Stimulated activated CD8-positive, alpha-beta memory T cell treated with anti-CD3 and anti-CD28 coated beads, Interleukin-4, amount 100 ng/mL, for 48 hours (primary cell): Measurements from ENCODE around the gene IL18RAP.

Experiments used
- DNase-seq: peaks from one replicate; pipeline ENCODE4 v3.0.0-alpha.2; 2020

IL18RAP gene

GRCh38 chr2:102423368-102423767 lies 408 bp downstream of the IL18RAP start:
- no peak for DNase-seq

- no peak for DNase-seq
Observed at GRCh38 chr2:102424754-102425153, 1.8 kb downstream of the IL18RAP start.

- no peak for DNase-seq
Observed at GRCh38 chr2:102425441-102426132, 2.6 kb downstream of the IL18RAP start.

GRCh38 chr2:102427249-102427648 lies 4.3 kb downstream of the IL18RAP start:
- DNase-seq: no peak

GRCh38 chr2:102428573-102428972 lies 5.6 kb downstream of the IL18RAP start:
- no peak for DNase-seq

GRCh38 chr2:102432386-102432785 lies 9.4 kb downstream of the IL18RAP start:
- DNase-seq: no peak

GRCh38 chr2:102433973-102434654 lies 11.2 kb downstream of the IL18RAP start:
- DNase-seq: no peak

- DNase-seq: no peak
Observed at GRCh38 chr2:102434655-102435381, 11.9 kb downstream of the IL18RAP start.

GRCh38 chr2:102435741-102436140 lies 12.8 kb downstream of the IL18RAP start:
- DNase-seq: no peak

GRCh38 chr2:102436323-102436722 lies 13.4 kb downstream of the IL18RAP start:
- DNase-seq: peak; percentile 52

- no peak for DNase-seq
Observed at GRCh38 chr2:102437122-102437521, 14.2 kb downstream of the IL18RAP start.

GRCh38 chr2:102438111-102438510 lies 15.2 kb downstream of the IL18RAP start:
- DNase-seq: no peak

- no peak for DNase-seq
Observed at GRCh38 chr2:102438578-102438977, 15.6 kb downstream of the IL18RAP start.

- DNase-seq: no peak
Observed at GRCh38 chr2:102439065-102439695, 16.2 kb downstream of the IL18RAP start.

- DNase-seq: no peak
Observed at GRCh38 chr2:102442967-102443828, 20.2 kb downstream of the IL18RAP start.

- DNase-seq: no peak
Observed at GRCh38 chr2:102444233-102444632, 21.3 kb downstream of the IL18RAP start.

GRCh38 chr2:102446936-102447335 lies 24.0 kb downstream of the IL18RAP start:
- DNase-seq: no peak

- peak; percentile 80 for DNase-seq
Observed at GRCh38 chr2:102449370-102449974, 26.5 kb downstream of the IL18RAP start.

GRCh38 chr2:102451968-102452367 lies 29.0 kb downstream of the IL18RAP start:
- DNase-seq: no peak

GRCh38 chr2:102453501-102453900 lies 30.5 kb downstream of the IL18RAP start:
- no peak for DNase-seq

GRCh38 chr2:102455061-102455670 lies 32.2 kb downstream of the IL18RAP start:
- DNase-seq: no peak

GRCh38 chr2:102460467-102460866 lies 37.5 kb downstream of the IL18RAP start:
- DNase-seq: no peak
